Trophoblast cell (in vitro differentiated cells and primary cell): ENCODE results near the gene ANXA11.

Experiments
- DNase-seq, 2 donors: peaks; one replicate each; pipeline ENCODE4 v3.0.0-alpha.2; 2016
- H2AFZ ChIP-seq: 2 replicates; pipeline ENCODE4 v1.6.1; 2013; ENCODE audit warnings: low read length, moderate library complexity, mild to moderate bottlenecking; ENCODE audit not compliant: insufficient read depth, poor library complexity
- H2AK5ac ChIP-seq: 2 replicates; pipeline ENCODE4 v1.6.1; 2013; ENCODE audit warnings: mild to moderate bottlenecking, low read length
- H2BK120ac ChIP-seq: 2 replicates; pipeline ENCODE4 v1.6.1; 2013; ENCODE audit warnings: low read length, mild to moderate bottlenecking, moderate library complexity; ENCODE audit not compliant: insufficient read depth, poor library complexity
- H2BK12ac ChIP-seq: 2 replicates; pipeline ENCODE4 v1.6.1; 2013; ENCODE audit warnings: mild to moderate bottlenecking, low read length, moderate library complexity
- H2BK5ac ChIP-seq: 2 replicates; pipeline ENCODE4 v1.6.1; 2013; ENCODE audit warnings: low read length, low read depth, moderate library complexity, mild to moderate bottlenecking; ENCODE audit not compliant: poor library complexity
- H3K14ac ChIP-seq: 2 replicates; pipeline ENCODE4 v1.6.1; 2013; ENCODE audit warnings: mild to moderate bottlenecking, low read length
- H3K18ac ChIP-seq: 2 replicates; pipeline ENCODE4 v1.6.1; 2013; ENCODE audit warnings: mild to moderate bottlenecking, low read length
- H3K23ac ChIP-seq: 2 replicates; pipeline ENCODE4 v1.6.1; 2013; ENCODE audit warnings: low read length
- H3K27ac ChIP-seq: 2 replicates; pipeline ENCODE4 v1.5.1; 2013; ENCODE audit warnings: low read depth, mild to moderate bottlenecking, inconsistent platforms, low read length, moderate library complexity
- H3K27me3 ChIP-seq: 2 replicates; pipeline ENCODE4 v1.6.1; 2013; ENCODE audit warnings: inconsistent platforms, mild to moderate bottlenecking, low read length, moderate library complexity; ENCODE audit not compliant: insufficient read depth
- H3K36me3 ChIP-seq, 2 experiments: 1 replicate in 1 of 2; 2 replicates in 1 of 2; pipeline ENCODE4 v1.6.1; 2013; ENCODE audit warnings: low read length in 2 of 2, mild to moderate bottlenecking in 2 of 2, moderate library complexity in 1 of 2; ENCODE audit not compliant: insufficient read depth in 2 of 2, control insufficient read depth in 1 of 2
- H3K4ac ChIP-seq: 2 replicates; pipeline ENCODE4 v1.6.1; 2013; ENCODE audit warnings: low read depth, mild to moderate bottlenecking, low read length, moderate library complexity
- H3K4me1 ChIP-seq, 2 experiments: 1 replicate in 1 of 2; 2 replicates in 1 of 2; pipeline ENCODE4 v1.6.1; 2013; ENCODE audit warnings: low read length in 2 of 2, mild to moderate bottlenecking in 2 of 2, moderate library complexity in 1 of 2; ENCODE audit not compliant: insufficient read depth in 2 of 2, control insufficient read depth in 1 of 2
- H3K4me2 ChIP-seq: 2 replicates; pipeline ENCODE4 v1.6.1; 2013; ENCODE audit warnings: inconsistent platforms, mild to moderate bottlenecking, low read length, moderate library complexity
- H3K4me3 ChIP-seq: 2 replicates; pipeline ENCODE4 v1.5.1; 2013; ENCODE audit warnings: mild to moderate bottlenecking, low read depth, low read length, inconsistent platforms
- H3K79me1 ChIP-seq: one replicate; pipeline ENCODE4 v1.6.1; 2013; ENCODE audit warnings: low read length
- H3K79me2 ChIP-seq: 2 replicates; pipeline ENCODE4 v1.6.1; 2013; ENCODE audit warnings: low read length, mild to moderate bottlenecking; ENCODE audit not compliant: control insufficient read depth, insufficient read depth, poor library complexity
- H3K9ac ChIP-seq: 2 replicates; pipeline ENCODE4 v1.6.1; 2013; ENCODE audit warnings: mild to moderate bottlenecking, low read length
- H3K9me3 ChIP-seq: 2 replicates; pipeline ENCODE4 v1.6.1; 2013; ENCODE audit warnings: low read depth, mild to moderate bottlenecking, control low read depth, inconsistent platforms, low read length; ENCODE audit not compliant: insufficient read depth
- H4K12ac ChIP-seq: 2 replicates; pipeline ENCODE4 v1.6.1; 2013; ENCODE audit warnings: low read depth, mild to moderate bottlenecking, low read length, moderate library complexity
- H4K8ac ChIP-seq: 2 replicates; pipeline ENCODE4 v1.6.1; 2013; ENCODE audit warnings: low read depth, mild to moderate bottlenecking, low read length, moderate library complexity
- H4K91ac ChIP-seq: one replicate; pipeline ENCODE4 v1.6.1; 2013; ENCODE audit warnings: low read depth, mild to moderate bottlenecking, low read length, moderate library complexity
- WGBS: extraction: QIAGEN DNeasy Blood & Tissue Kit; methylation state at CpG from one replicate; pipeline ENCODE4 v1.1.7; 2013; ENCODE audit warnings: missing lambda C conversion rate; ENCODE audit not compliant: insufficient read length, insufficient coverage; ENCODE audit errors: extremely low coverage; 5-methylcytosine and 5-hydroxymethylcytosine counted together

Gene ANXA11

DNA sequence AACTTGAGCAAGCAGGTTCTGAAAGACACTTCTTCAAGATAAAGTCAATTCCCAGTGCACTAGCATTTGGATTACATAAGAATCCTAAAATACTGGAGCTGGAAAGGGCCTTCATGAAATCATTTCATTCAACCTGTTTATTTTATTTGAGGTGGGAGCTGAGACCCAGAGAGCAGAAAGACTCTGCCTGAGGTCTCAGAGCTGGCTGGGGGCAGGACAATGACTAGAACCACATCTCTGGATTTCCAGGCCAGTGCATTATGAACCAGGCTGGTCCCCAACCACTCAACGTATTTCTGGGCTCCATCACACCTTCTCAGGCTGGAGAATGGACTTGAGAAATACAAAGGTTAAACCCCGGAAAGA lies 8.4 kb downstream of the ANXA11 start:
- Histone ChIP-seq H3K27me3 (no peaks in the 10 kb centered on the region), H3K79me1 (no peaks in the 10 kb centered on the region), H3K23ac (no peak overlapping the region), H3K79me2 (peaks cover 22% of the 10 kb centered on the region), H3K4me1 (peaks cover 5 to 24% of the 10 kb centered on the region in 2 experiments), H3K4ac (peak overlapping the region; percentile 30), H4K12ac (no peak overlapping the region), H2AK5ac (no peak overlapping the region), H3K9me3 (peaks cover 3% of the 10 kb centered on the region), H2BK12ac (no peak overlapping the region), H3K4me3 (no peak overlapping the region), H3K27ac (no peak overlapping the region), H4K8ac (no peak overlapping the region), H3K4me2 (no peak overlapping the region), H3K9ac (no peak overlapping the region), H4K91ac (no peak overlapping the region), H2BK120ac (no peak overlapping the region), H2BK5ac (no peak overlapping the region), H3K18ac (no peak overlapping the region), H3K14ac (no peak overlapping the region), H2AFZ (no peak overlapping the region), H3K36me3 (peaks cover 2 to 9% of the 10 kb centered on the region in 2 experiments)
- WGBS = no CpG with 5 or more reads among the region's 2 CpGs
- no peak for DNase-seq

DNA sequence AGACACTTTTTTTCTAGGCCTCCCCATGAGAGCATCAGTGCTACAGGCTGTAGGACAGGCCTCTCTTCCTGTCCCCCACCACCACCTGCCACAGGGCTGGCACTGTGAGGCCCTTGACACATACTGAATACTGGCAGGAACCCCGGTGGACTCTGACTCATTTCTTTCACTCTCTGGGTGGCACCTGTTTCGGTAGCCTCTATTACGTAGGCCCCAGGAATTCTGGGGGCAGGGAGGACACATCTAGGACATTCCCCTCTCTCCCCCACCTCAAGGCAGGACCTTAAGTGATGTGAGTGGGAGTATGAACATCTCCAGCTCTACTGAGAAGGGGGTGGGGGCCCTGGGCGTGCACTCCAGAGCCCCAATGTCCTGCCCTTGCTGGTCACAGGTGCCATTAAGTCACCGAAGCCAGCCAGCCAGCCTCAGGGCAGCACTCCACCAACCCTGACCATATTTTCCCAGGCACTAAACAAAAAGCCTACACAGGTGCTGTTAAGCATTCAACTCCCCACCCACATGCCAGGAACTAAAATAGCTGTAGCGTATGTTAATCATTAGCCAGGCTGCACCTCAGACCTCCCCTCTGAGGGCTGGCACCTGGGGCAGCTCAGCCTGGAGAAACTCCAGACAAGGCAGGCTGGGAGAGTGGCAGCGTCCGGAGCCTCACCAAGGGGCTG lies 8.9 kb downstream of the ANXA11 start:
- no peak overlapping the region for H3K9ac ChIP-seq
- no CpG with 5 or more reads among the region's 8 CpGs for WGBS
- no peaks in the 10 kb centered on the region for H3K27me3 ChIP-seq
- no peak overlapping the region for H4K12ac ChIP-seq
- H3K27ac ChIP-seq = no peak overlapping the region
- no peak overlapping the region for H2BK12ac ChIP-seq
- no peak overlapping the region for H2AFZ ChIP-seq
- no peak overlapping the region for H3K14ac ChIP-seq
- DNase-seq = peak in 1 of 2 donors; percentile 14
- H3K4me3 ChIP-seq = no peak overlapping the region
- peaks cover 21% of the 10 kb centered on the region for H3K79me2 ChIP-seq
- no peaks in the 10 kb centered on the region for H3K79me1 ChIP-seq
- H2BK120ac ChIP-seq = no peak overlapping the region
- H2BK5ac ChIP-seq = no peak overlapping the region
- peaks cover 5 to 23% of the 10 kb centered on the region in 2 experiments for H3K4me1 ChIP-seq
- H3K4ac ChIP-seq = peak overlapping the region; percentile 30
- no peak overlapping the region for H3K18ac ChIP-seq
- peaks cover 3% of the 10 kb centered on the region for H3K9me3 ChIP-seq
- H2AK5ac ChIP-seq = no peak overlapping the region
- no peak overlapping the region for H4K91ac ChIP-seq
- no peak overlapping the region for H3K4me2 ChIP-seq
- no peak overlapping the region for H4K8ac ChIP-seq
- no peak overlapping the region for H3K23ac ChIP-seq
- peaks cover 2 to 9% of the 10 kb centered on the region in 2 experiments for H3K36me3 ChIP-seq

DNA sequence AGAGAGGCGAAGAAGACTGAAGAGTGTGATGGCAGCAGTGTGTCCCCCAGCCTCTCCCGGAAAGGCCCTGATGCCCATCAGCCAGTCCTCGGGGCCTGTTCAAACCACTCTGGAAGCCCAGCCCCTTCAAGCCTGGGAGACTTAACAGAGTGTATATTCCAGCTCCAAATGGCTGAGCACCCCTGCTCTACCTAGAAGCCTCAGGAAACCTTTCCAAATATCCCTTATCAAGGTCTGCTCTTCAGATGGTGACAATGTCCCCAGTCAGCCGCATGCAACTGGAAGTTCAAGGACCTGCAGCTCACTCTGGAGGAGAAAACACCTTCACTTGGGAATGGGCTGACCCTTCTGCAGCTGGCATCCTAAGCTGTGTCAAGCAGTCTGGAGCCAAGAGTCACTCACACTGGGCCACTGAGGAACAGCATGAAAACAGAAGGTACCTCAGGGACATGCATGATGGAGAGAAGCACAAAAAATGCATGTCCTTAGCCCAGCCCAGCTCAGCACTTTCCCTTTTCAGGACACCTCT lies 10.2 kb downstream of the ANXA11 start:
- H2AFZ ChIP-seq = no peak overlapping the region
- H4K8ac ChIP-seq = no peak overlapping the region
- H3K14ac ChIP-seq = no peak overlapping the region
- H3K18ac ChIP-seq = no peak overlapping the region
- peaks cover 5 to 17% of the 10 kb centered on the region in 2 experiments for H3K4me1 ChIP-seq
- H3K4me3 ChIP-seq = no peak overlapping the region
- no CpG with 5 or more reads among the region's 4 CpGs for WGBS
- no peak overlapping the region for H2BK120ac ChIP-seq
- peak overlapping the region; percentile 35 for H3K4ac ChIP-seq
- no peak overlapping the region for H3K27ac ChIP-seq
- H2BK12ac ChIP-seq = no peak overlapping the region
- H3K23ac ChIP-seq = no peak overlapping the region
- H3K36me3 ChIP-seq = peaks cover 0 to 4% of the 10 kb centered on the region in 2 experiments
- H2BK5ac ChIP-seq = no peak overlapping the region
- no peak overlapping the region for H3K4me2 ChIP-seq
- H4K91ac ChIP-seq = no peak overlapping the region
- H4K12ac ChIP-seq = no peak overlapping the region
- H3K27me3 ChIP-seq = no peaks in the 10 kb centered on the region
- no peaks in the 10 kb centered on the region for H3K9me3 ChIP-seq
- DNase-seq = no peak
- H3K79me2 ChIP-seq = peaks cover 12% of the 10 kb centered on the region
- no peaks in the 10 kb centered on the region for H3K79me1 ChIP-seq
- no peak overlapping the region for H3K9ac ChIP-seq
- no peak overlapping the region for H2AK5ac ChIP-seq

DNA sequence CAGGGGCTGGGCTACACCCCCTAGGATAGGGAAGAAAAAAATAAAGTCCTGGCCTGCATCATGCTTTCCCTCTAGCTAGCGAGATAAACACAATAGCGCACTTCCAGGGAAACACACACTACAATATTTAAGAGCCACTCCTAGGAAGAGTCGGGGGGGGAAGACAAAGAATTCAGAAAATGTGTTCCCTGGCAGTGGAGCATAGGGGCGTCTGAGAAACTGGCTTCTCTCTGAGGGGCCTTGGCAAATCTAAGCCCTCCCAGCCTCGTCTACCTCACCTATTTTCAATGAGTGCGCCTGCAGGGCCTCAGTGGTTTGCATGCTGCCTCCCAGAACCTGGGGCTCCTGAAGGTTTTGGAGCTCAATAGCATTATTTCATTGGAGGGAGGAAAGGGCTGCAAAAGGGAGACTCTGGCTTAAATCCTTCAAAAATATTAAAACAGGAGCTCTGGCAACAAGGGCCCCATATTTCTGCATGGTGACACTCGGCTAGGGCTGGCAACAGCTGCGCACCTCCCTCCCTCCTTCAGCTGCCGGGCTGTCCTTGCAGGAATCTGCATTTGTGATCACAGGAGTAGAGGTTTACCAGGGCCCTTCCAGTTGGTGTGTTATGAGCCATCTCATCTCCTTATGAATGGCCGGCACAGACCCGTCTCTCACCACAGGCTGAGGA lies 10.8 kb downstream of the ANXA11 start:
- H2AFZ ChIP-seq = no peak overlapping the region
- H2BK5ac ChIP-seq = no peak overlapping the region
- H3K79me2 ChIP-seq = peaks cover 12% of the 10 kb centered on the region
- peak overlapping the region; percentile 1 for H3K4me2 ChIP-seq
- H3K27ac ChIP-seq = no peak overlapping the region
- H4K91ac ChIP-seq = no peak overlapping the region
- H3K79me1 ChIP-seq = no peaks in the 10 kb centered on the region
- WGBS = no CpG with 5 or more reads among the region's 11 CpGs
- no peak overlapping the region for H4K8ac ChIP-seq
- peak in 1 of 2 donors; percentile 8 for DNase-seq
- no peak overlapping the region for H4K12ac ChIP-seq
- no peak overlapping the region for H2BK12ac ChIP-seq
- H3K4me3 ChIP-seq = no peak overlapping the region
- no peak overlapping the region for H3K14ac ChIP-seq
- peak overlapping the region; percentile 6 for H3K4ac ChIP-seq
- no peak overlapping the region for H2AK5ac ChIP-seq
- no peak overlapping the region for H3K9ac ChIP-seq
- no peak overlapping the region for H2BK120ac ChIP-seq
- no peak overlapping the region for H3K23ac ChIP-seq
- no peak overlapping the region for H3K18ac ChIP-seq
- peaks cover 0 to 4% of the 10 kb centered on the region in 2 experiments for H3K36me3 ChIP-seq
- H3K27me3 ChIP-seq = no peaks in the 10 kb centered on the region
- H3K4me1 ChIP-seq = peaks cover 5 to 12% of the 10 kb centered on the region in 2 experiments
- H3K9me3 ChIP-seq = no peaks in the 10 kb centered on the region
